C4-2B (cell line): Measurements from ENCODE around the gene EVI5.
A peak's percentile ranks its signal among the peaks of the same experiment; 100 is the strongest.
"Not testable (repeated sequence)": the region's sequence is repeated elsewhere in the genome, so short reads cannot be mapped to it uniquely, and the experiment has no call there.

Experiments
- H3K27ac ChIP-seq: fragments of 450-650 bp; 2 replicates; pipeline ENCODE4 v1.5.1; 2017
- CTCF ChIP-seq: fragments of 450-650 bp; conservative IDR thresholded peaks from 2 replicates; pipeline ENCODE4 v1.5.1; 2017; ENCODE audit warnings: mild to moderate bottlenecking
- ZFX ChIP-seq: fragments of 450-650 bp; IDR thresholded peaks from 2 replicates; pipeline ENCODE4 v1.6.1; 2017

The EVI5 gene

GRCh38 chr1:92623187-92623778, 161.6 kb downstream of the EVI5 start:
- peak; percentile 70 for TF ChIP-seq CTCF
- no peak for TF ChIP-seq ZFX
- H3K27ac ChIP-seq, result no peak overlapping the region

GRCh38 chr1:92619466-92620189, 165.3 kb downstream of the EVI5 start:
- TF ChIP-seq ZFX, result no peak
- TF ChIP-seq CTCF, result no peak
- no peak overlapping the region for H3K27ac ChIP-seq

GRCh38 chr1:92601044-92601443, 183.9 kb downstream of the EVI5 start:
- no peak overlapping the region for H3K27ac ChIP-seq
- TF ChIP-seq CTCF, result no peak
- no peak for TF ChIP-seq ZFX

- no peak overlapping the region for H3K27ac ChIP-seq
- TF ChIP-seq CTCF, result peak; percentile 56
- TF ChIP-seq ZFX, result no peak
Observed at GRCh38 chr1:92599184-92599583, 185.7 kb downstream of the EVI5 start.

- H3K27ac ChIP-seq, result not testable (repeated sequence)
Observed at GRCh38 chr1:92589361-92589760, 195.5 kb downstream of the EVI5 start.

- no peak for TF ChIP-seq ZFX
- TF ChIP-seq CTCF, result no peak
Observed at GRCh38 chr1:92587445-92587844, 197.5 kb downstream of the EVI5 start.

GRCh38 chr1:92585831-92586230, 199.1 kb downstream of the EVI5 start:
- no peak for TF ChIP-seq CTCF
- TF ChIP-seq ZFX, result no peak
- no peak overlapping the region for H3K27ac ChIP-seq

More at GRCh38 chr1:92587445-92587844, 197.5 kb downstream of the EVI5 start:
- H3K27ac ChIP-seq, result no peak overlapping the region

- H3K27ac ChIP-seq, result not testable (repeated sequence)
Observed at GRCh38 chr1:92584810-92585209, 200.1 kb downstream of the EVI5 start.
